TTC549 (cell line): ENCODE results near the gene ZNFX1.

Experiments
- FAIRE-seq: peaks from 2 replicates; lab custom pipeline; 2012; peaks lifted over from hg19 to GRCh38; lab: Jason Lieb, UNC

Gene ZNFX1

DNA sequence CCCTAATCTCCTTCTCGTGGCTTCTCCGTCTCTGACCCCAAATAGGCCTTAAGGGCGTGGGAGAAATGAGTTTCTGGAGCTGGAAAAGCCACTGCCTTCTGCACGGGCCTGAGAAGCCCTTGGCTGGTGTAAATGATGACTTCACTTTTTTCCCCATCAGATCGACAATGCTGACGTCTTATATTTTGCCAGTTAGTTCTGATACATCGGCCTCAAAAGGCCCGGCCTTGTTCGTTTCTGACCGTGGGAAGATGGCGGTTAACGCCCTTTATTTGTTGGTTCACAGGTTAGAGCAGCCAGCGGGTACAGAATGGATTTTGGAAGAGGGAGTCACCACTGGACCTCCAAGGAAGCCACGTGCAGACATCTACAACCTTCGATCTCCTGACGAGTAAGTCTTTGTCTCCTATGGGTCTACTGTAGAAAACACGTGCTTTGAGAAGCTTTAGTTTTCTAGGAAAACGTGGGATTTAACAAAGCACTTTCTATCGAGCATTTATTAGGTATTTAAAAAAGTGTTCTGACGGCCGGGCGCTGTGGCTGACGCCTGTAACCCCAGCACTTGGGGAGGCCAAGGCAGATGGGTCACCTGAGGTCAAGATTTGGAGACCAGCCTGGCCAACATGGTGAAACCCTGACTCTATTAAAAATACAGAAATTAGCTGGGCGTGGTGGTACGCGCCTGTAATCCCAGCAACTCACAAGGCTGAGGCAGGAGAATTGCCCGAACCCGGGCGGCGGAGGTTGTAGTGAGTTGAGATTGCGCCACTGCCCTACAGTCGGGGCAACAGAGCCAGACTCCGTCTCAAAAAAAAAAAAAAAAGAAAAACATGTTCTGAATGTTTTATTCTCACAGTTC, 1.2 kb upstream of the ZNFX1 start:
- FAIRE-seq: no peak

DNA sequence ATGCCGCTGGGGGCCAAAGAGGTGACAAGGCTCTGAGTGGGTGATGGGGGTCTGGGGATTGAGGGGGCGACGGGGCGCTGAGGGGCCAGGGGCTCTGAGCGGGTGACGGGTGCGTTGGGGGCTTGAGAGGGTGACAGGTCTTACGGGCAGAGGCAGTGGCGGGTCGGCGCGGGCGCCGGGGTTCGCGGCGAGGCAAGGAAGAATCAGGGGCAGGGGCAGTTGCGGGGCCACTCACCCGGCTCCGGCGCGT, 146 bp downstream of the ZNFX1 start:
- no peak for FAIRE-seq

DNA sequence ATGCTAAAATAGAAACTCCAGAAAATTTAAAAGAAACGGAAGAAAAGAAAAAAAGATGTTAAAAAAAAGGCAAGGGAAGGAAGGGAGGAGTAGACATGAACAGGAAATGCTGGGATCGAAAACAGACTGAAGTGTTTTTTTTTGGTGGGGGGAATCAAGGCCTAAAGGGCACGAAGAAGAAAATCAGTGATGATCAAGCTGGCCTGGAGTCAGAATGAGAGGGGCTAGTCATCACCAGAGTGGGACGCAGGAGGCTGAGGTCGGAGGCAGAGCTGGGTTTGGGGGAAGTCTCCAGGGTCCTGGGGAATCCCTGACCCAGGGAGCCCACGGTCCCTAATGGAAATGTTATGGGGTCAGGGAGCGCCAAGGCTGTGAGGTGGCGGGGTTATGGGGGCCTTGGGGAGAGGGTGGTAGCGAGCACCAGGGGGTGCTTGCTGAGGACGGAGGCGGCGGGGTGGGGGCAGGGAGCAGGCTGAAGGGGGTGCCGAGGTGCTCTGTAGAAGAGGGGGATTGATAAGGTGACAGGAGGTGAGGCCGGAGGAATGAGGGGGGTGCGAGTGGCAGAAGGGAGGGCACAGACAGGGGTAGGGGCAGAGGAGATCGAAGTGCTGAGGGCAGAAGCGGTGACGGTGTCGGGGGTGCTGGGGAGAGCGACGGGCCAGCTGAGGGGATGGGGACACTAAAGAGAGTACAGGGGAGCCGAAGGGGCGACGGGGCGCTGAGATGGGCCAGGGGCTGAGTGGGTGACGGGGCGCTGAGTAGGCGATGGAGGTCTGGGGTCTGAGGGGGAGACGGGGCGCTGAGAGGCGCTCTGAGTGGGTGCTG, 684 bp downstream of the ZNFX1 start:
- FAIRE-seq: no peak

DNA sequence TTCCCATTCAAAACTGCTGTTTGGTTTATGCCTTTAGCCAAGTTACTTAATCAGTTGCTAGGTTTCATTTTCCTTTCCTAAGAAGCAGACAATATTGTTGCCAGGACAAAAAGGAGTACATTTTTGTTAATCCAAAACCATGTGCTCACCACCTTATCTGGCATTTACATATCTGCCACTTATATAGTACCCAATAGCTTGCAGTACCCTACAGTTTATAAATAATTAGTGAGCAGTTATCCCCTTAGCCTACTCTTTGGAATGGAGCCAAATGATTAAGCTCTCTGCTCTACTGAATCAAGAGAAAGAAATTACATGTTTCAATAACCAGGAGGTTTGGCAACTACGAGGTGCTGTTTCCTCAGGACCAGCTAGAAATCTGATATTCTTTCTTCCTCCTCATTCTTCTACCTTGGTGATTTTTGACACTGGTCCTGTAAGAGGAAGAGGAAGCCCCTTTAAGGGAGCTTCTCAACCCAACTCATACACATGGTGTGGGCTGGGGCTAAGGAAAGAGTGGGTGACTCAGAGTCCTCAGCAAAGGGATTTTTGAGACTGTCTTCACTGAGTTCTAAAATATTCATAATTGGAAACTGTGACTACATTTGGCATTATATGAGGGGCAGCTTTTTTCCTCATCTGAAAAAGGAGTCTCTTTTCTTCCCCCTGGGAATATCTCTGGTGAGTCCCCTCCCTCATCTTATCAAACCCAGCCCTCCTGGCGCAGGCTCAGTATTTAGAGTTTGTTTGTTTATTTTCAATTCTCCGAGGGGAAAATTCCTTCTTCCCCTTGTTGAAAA, 1.5 kb downstream of the ZNFX1 start:
- no peak for FAIRE-seq

DNA sequence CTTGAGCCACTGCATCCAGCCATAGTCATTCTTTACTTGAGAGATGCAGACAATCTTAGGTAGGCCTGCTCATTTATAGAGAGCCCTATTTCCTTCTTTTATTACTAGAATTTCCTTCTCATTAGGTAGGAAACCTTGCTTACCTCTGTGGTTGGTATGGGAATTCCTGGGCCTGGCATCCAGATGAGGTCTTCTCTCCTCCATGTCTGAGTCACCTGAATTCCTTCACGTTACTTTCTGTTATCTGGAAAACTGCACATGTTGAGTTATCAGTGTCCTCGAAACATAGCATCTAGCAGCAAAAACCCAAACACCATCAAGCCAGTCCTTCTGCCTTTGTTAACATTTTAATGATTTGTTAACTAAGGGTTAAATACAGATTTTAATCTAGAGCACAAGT, 2.2 kb downstream of the ZNFX1 start:
- FAIRE-seq: no peak

DNA sequence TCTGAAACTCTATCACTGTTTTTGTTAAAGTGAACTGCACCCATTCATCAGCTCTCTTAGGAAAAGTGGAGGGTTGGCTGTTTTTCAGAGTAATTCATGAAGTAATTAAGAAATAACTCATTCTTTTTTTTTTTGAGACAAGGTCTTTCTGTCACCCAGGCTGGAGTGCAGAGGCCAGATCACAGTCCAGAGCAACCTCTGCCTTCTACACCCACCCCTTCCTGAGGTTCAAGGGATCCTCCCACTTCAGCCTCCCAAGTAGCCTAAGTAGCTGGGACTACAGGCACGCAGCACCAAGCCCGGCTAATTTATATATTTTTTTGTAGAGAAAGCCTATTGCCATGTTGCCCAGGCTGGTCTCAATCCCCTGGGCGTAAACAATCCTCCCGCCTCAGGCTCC, 2.6 kb downstream of the ZNFX1 start:
- no peak for FAIRE-seq

DNA sequence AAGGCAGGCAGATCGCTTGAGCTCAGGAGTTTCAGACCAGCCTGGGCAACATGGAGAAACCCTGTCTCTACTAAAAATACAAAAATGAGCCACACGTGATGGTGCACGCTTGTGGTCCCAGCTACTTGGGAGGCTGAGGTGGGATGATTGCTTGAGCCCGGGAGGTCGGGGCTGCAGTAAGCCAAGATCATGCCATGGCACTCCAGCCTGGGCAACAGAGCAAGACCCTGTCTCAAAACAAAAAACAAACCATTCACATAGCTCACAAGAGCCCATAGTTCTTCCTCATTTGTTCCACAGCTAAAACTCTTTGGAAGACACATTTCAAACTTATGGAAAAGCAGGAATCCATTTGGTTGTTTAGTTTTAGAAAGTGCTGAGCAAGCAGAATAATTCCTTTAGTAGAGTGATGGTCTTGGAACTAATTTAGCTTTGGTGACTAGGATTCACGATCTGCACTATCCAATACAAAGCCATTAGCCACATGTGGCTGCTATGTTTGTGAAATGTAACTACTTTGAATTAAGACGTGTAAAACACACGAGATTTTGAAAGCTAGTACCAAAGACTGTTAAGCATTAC, 4.1 kb downstream of the ZNFX1 start:
- no peak for FAIRE-seq

DNA sequence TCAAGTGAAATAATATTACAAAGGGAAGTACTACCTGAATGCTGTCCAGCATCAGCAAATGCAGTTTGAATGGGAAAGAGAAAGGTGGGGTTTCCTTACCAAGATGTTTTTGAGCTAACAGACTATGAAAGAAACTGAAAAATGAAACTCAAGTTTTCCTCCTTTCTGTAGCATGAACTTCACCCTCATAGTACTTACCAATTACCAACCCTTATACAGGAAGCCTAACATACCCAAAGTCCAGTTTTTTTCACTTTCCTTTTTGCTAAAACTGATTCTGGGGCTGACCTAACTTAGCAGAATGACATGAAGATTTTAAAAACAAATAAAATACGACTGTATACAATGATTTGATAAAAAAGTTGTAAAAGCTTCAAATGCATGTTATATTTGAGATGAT, 5.2 kb downstream of the ZNFX1 start:
- FAIRE-seq: no peak

DNA sequence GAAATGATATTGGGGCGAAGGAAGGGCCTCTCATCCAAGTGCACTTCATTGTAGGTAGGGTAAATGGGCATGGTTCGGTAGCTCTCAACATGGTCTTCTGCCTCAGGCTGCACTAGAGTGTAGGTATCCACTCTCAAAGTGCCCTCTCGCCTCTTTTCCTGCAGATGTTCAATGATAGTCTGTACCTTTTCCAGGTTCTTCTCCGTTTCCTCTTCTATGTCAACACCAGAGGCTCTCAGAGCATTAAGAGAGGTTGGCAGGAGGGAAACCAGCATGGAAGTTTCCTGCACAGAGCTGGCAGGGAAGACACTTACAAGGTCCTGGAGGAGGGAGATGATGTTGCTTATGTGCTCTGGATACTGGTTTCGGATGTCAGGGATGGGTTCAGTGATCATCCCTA, 7.1 kb downstream of the ZNFX1 start:
- FAIRE-seq: no peak

DNA sequence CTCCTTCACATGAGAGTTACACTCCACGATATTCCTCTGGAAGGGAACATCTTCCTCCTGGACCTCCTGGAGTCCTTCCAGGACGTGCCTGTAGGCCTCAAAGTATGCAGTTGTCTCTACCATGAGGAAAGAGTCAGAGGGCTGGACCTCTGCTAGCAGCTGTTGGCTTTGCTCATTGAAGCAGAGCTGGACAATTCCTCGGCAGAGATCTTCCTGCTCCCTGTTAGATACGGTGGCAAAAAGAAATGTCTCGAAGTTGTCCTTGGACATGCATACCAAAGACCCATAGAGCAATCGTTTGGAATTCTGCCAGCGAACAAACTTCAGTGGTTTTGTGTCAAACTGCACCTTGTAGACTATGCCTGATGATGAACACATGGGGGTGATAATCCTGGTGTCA, 7.7 kb downstream of the ZNFX1 start:
- no peak for FAIRE-seq

DNA sequence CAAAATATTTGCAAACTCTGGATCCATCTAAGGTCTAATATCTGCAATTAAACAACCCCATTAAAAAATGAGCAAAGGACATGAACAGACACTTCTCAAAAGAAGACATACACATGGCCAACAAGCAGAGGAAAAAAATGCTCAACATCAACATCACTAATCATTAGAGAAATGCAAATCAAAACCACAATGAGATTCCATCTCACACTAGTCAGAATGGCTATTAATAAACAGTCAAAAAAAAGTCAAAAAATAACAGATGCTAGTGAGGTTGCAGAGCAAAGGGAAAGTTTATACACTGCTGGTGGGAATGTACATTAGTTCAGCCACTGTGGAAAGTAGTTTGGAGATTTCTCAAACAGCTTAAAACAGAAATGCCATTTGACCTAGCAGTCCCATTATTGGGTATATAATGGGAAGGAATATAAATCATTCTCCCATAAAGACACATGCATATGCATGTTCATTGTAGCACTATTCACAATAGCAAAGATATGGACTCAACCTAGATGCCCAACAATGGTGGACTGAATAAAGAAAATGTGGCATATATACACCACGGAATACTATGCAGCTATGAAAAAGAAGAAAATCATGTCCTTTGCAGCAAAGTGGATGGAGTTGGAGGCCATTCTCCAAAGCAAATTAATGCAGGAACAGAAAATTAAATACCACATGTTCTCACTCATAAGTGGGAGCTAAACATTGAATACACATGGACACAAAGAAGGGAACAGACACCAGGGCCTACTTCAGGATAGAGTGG, 9.1 kb downstream of the ZNFX1 start:
- FAIRE-seq: no peak

DNA sequence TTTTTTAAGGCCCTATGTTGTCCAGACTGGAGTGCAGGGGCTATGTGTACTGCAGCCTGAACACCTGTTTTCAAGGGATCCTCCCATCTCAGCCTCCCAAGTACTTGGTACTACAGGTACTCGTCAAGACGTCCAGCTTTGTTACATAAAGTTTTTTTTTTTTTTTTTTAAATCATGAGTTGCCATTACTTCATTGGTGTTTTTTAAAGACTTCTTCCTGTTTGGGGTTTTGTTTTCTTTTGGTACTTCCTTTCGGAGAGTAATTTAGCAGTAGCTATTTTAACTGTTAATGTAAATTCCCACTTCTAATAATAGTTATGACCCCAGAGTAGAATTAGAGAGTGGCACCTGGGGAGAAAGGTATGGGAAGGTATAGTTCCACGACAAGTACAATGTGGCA, 10.5 kb downstream of the ZNFX1 start:
- no peak for FAIRE-seq

DNA sequence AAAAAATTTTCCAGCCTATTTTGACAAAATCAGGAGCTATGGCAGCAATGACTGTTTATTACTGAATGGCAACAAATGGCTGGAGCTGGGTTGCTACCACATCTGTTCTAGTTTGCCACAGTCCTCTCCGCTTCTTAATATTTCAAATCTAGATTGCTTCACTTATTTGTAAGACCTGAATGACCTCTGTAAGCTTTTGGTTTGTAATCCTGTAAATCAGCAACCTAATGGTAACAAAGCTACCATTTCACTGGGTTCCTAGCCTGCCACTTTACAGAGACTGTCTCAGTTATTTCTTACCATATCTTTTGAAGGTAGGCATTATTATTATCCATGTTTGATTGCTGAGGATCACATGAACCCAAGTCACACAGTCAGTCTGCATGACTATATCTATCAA, 15.4 kb downstream of the ZNFX1 start:
- no peak for FAIRE-seq

DNA sequence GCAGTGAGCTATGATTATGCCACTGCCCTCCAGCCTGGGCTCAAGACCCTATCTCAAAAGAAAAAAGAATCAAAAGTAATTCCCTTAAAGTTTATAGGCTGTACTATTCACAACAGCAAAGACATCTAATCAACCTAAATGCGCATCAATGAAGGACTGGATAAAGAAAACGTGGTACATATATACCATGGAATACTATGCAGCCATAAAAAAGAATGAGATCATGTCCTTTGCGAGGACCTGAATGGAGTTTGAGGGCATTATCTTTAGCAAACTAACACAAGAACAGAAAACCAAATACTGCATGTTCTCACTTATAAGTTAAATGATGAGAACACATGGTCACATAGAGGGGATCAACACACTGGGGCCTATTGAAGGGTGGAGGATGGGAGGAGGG, 16.7 kb downstream of the ZNFX1 start:
- FAIRE-seq: no peak

DNA sequence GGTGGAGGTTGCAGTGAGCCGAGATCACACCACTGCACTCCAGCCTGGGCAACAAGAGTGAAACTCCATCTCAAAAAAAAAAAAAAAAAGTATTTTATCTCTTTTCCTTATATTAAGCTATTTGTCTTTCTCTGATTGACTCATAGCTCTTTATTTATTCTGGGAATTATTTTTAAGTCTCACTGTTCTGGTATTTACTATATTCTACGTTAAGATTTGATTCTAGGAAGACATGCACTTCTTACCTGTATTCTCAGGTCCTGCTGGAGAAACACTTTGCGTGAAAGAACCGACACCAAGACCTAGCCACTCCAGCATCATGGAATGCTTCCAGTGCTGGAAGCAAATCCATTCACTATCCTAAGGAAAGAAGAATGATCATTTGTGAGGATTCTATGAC, 17.6 kb downstream of the ZNFX1 start:
- FAIRE-seq: no peak

DNA sequence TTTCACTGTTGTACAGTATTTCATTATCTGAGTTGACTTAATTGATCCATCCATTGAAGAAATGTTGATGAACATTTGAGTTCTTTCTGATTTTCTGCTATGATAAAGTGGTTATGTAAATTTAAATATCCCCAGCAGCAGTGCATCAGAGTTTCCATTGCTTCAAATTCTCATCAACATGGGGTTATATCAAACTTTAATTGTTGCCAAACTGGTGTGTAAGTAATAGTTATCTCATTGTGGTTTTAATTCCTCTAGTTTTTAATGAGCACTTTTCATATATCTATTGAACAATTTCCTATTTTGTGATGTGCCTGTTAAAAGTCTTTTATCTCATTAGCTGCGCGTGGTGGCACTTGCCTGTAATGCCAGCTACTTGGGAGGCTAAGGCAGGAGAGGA, 18.1 kb downstream of the ZNFX1 start:
- no peak for FAIRE-seq

DNA sequence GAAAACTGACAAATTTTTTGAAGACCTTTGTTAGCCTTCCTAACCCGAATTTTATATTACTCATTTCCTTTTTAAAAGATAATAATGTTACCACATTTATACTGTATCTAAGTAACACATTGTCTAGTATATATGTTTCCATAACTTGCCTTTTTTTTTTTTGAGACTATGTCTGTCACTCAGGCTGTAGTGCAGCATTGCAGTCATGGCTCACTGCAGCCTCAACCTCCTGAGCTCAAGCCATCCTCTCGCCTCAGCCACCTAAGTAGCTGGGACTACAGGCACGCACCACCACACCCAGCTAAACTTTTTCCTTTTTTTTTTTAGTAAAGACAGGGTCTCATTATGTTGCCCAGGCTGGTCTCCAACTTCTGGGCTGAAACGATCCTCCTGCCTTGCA, 18.6 kb downstream of the ZNFX1 start:
- FAIRE-seq: no peak

DNA sequence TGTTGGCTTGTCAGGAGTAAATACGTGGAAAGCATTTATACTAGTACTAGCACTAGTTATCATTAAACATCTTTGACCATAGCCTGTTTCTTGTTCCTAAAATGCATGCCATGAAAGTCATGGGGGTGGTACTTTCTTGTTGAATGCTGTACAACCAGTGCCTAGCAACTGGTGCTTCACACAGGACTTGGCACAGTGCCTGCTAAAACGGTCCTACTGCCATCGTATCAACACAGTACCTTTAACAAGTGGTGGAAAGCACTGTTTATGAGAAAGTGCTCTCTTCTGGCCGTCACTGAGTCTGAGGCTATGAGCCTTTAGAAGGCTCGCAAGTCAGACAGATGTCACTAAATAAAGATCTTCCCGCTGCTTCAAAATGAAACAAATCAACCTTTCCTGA, 21.6 kb downstream of the ZNFX1 start:
- FAIRE-seq: no peak

DNA sequence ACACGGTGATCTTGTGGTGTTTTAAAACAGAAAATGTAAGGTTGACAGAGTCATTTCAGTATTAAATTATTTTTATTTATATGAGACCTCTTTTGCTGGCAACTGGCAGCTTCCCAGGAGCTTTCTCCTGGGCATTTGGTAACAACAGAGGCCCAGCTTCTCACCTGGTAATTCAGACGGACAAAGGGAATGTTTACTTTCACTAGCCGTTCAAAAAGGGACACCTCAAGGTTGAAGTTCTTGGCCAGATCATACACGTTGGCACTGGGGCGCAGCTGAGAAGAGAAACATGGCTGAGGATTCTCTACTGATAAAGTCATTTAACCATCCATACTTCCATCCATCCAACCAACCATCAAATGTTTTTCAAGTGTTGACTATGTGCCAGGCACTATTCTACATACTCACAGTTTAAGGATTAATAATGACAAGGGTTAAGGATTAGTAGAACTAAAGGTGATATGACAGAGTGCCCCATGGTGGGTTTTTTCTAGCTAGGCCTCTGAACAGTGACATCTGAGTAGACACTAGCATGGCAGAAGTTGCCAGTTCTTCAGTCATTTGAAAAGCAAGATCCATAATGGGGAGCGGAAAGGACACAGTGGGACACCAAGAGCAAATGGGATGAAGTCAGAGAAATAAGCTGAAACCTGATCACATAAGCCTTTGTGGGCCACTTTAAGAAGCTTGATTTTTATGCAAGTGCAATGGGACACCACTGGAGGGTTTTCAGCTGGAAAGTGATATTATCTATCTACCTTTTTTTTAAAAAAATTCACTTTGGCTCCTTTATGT, 25.1 kb downstream of the ZNFX1 start:
- FAIRE-seq: no peak

DNA sequence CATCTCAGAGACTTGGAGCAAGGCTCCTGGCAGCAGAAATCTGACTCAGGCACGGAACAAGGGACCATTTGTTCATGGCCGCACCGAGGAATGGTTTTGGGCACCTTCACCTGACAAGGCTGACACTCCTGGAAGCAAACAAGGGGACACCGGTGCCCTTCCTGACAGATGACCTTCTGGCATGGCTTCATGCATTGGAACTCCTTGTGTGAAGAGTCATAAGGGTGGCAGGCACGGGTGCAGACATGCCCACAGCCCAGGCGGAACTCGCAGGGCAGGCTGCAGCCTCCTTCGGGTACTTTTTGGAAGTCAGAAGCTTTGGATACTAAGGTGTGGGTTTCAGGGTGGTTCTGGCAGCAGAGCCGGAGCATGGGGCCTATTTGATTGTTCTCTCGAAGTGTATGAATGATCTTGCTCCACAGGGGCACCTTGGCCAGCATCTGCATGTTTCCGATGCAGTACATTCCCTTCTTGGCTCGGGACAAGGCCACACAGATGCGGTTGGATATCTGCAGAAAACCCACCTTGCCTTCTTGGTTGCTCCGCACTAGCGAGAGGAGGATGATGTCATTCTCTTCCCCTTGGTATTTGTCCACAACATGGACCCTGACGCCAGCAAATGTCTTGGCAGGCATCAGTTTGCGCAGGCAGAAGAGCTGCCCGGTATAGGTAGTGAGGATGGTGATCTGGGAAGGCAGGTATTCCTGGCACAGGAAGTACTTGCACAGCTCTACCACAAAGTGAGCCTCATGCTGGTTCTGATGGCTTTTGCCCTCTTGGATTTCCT, 28.8 kb downstream of the ZNFX1 start:
- FAIRE-seq: no peak
